Activated CD8-positive, alpha-beta memory T cell treated with anti-CD3 and anti-CD28 coated beads for 4 hours (primary cell): ENCODE data around the gene LYRM7.
"Not testable (repeated sequence)": the region's sequence is repeated elsewhere in the genome, so short reads cannot be mapped to it uniquely, and the experiment has no call there.

Experiments used
- DNase-seq, 2 donors: peaks; one replicate each; pipeline ENCODE4 v3.0.0-alpha.2; 2020; ENCODE audit warnings: low read depth in 2 of 2

The LYRM7 gene

DNA sequence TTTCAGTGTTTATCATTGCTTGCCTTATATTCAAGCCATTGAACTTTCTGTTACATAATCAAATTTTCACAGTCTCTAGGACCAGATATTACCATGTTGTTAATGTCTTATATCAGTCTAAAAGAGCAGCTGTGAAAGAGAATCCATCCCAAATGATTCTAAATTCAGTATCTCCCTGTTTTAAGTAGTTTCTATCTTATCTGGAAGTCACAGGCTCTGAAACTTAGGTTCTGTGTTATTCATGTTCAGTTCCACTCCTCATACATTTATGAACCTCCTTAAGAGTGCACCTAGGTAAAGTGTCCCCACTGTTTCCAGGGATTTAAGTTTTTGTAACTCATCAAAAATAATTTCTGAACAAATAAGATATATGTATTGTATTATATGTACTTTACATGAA is 9.7 kb downstream of the LYRM7 start:
- DNase-seq: no peak

DNA sequence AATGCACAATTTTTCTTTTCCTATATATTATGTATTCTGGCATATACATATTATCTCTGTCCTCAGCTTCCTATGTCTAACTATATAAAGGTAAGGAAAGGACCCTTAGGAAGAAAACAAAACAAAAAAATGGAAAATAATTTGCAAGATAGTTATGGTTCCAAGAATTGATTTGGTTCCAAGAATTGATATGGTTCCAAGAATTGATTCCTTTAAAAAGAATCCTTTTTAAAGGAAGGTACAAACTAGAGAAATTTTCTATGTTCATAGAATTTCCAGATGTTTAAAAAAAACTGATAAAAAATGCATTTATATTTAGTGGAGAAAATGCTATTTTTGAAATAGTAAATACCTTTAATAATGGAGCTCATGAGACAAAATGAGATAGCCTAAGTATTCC is 12.1 kb downstream of the LYRM7 start:
- no peak for DNase-seq

DNA sequence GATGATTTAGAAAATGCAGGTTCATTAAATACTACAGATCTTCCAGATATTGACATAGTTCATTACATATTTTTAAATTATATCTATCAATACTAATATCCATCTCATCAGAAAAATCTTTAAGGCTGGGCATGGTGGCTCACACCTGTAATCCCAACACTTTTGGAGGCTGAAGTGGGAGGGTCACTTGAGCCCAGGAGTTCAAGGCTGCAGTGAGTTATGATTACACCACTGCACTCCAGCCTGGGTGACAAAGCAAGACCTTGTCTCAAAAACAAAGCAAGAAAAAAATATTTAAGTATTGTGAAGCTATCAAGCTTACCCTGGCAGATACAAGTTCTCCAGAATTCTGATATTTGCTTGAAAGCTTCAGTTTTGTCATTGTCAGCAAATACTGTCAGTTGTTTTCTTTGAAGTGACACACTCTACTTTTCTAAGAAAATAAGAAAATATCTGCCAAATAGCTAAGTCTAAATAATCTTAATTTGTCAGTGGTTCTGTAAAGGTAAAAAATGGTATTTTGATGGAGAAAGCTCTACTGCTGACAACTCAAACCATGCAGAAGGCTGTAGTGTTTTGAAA is 14.9 kb downstream of the LYRM7 start:
- DNase-seq: no peak

DNA sequence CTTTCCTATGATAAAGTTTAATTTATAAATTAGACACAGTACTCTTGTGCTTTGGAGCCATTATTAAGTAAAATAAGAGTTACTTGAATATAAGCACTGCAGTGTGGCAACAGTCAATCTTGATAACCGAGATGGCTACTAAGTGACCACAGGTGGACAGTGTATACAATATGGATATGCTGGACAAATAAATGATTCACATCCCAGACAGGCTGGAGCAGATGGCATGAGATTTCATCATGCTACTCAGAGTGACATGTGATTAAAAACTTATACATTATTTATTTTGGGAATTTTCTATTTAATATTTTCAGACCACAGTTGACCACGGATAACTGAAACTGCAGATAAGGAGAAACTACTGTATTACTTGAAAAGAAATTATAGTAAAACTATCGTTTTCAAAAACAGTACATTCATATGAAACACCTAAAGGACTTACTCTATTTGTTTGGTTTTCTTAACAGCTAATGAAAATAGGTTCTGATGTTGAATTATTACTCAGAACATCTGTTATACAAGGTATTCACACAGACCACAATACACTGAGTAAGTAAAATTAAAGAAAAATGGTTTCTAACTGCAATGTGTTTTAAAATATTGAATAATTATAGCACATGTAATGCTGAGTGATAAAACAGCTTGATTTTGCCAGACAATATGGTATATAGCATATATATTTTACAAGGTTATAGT is 16.0 kb downstream of the LYRM7 start:
- no peak for DNase-seq

GRCh38 chr5:131193106-131193505 is 22.4 kb downstream of the LYRM7 start:
- no peak for DNase-seq

GRCh38 chr5:131193897-131194296 is 23.2 kb downstream of the LYRM7 start:
- not testable (repeated sequence) for DNase-seq

- DNase-seq: no peak
These were observed 24.0 kb downstream of the LYRM7 start for GRCh38 chr5:131194725-131195124.

DNA sequence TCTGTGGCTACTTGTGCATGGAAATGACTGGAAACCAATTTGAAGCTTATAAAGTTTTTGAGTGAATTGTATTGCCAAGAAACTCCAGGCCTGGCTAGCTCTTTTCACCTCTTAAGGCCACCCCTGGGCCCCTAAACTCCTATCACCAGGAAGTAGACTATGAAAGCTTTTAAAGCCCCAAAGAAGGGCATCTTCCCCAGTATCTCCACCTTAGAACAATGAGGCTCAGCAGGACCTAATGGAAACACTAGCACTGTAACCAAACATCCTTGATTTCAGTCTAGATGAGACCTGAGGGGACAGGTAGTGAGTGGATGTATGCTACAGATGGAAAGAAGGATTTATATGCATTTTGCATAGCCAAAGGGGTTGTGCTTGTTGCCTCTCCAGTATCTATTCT is 25.0 kb downstream of the LYRM7 start:
- DNase-seq: no peak

GRCh38 chr5:131196331-131196730 is 25.6 kb downstream of the LYRM7 start:
- DNase-seq: no peak

- no peak for DNase-seq
These were observed 27.9 kb downstream of the LYRM7 start for GRCh38 chr5:131198625-131199024.

DNA sequence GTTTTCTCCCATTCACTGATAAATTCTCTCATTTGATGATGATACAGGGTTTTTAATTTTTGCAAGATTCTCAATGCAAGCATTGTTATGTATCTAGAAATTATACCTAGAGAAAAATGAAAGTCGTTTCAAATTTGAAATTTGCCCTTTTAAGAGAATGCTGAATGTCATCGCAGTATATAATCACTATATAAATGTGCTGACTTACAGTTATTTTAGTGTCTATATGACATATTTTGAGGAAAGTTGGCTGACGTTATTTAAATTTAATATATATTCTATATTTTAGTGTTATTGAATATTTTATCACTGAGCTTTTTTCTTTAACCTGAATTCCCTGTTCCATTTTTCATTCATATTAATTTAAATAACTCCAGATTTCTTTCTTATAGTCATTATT is 29.8 kb downstream of the LYRM7 start:
- no peak for DNase-seq

GRCh38 chr5:131204964-131205363 is 34.2 kb downstream of the LYRM7 start:
- no peak for DNase-seq

GRCh38 chr5:131206061-131206460 is 35.3 kb downstream of the LYRM7 start:
- no peak for DNase-seq

DNA sequence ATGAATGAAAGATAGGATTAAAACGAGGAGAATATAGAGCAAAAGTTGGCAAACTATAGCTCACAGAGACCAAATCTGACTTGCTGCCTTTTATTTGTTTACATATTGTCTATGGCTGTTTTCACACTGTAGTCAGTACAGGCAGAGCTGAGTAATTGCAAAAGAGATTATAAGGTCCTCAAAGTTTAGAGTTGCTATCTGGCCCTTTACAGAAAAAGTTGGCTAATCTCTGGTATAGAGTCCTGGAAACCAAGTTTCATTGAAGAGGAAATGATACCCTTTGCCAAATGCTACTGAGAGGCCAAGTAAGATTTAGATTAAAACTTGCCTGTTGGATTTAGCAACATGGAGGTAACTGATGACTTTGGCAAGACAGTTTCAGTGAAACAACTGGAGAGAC is 36.0 kb downstream of the LYRM7 start:
- no peak for DNase-seq

DNA sequence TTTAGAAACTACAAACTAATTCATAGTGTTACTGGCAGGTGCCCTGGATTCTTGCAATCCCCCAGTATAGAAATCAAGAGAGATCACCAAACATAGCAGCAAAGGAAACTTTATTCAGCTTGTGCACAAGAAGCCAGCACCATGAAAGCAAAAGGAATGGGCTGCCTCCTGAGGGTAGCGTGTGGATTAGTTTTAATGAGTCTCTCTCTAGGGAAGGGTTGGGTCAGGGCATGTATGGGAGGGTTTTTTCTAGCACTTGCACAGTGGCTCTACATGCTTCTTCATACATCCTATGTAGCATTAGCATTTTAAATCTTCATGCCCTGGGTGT is 38.4 kb downstream of the LYRM7 start:
- DNase-seq: no peak

DNA sequence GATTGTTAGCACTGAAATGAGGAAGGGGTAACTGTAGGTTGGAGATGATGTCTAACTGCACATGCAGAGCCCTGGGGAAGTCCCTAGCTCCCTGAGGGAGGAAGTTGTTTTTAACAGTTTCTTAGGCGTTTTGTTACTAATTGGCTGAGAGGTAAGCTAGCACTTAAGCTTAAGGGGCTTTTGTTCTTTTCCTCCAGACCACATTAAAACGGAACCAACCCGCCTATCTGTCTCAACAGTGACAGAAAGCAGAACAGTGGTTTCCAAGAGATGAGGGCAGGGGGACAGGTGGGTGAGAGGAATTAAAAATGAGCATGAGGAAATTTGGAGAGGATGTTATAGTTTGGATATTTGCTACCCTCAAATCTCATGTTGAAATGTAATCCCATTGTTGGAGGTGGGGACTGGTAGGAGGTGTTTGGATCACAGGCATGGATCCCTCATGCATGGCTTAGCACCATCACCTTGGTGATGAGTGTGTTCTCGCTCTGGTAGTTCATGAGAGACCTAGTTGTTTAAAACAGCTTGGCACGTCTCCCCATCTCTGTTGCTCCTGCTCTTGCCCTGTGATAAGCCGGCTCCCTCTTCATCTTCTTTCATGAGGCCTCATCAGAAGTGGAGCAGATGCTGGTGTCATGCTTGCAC is 38.9 kb downstream of the LYRM7 start:
- peak; percentile 15 to 21 for DNase-seq

DNA sequence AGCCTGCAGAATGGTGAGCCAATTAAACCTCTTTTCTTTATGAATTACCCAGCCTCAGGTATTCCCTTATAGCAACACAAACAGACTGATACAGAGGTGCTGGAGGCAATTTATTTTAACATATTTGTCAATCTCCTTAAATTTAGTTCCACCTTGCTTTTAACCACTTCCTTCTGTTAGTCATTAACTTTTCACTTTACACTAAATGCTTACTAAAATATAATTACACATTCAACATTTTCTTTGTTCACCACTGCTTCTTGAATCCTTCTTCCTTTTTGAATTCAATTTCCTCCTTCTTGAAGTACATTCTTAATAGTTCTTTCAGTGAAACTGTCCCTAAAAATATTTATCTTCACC is 39.4 kb downstream of the LYRM7 start:
- DNase-seq: no peak

DNA sequence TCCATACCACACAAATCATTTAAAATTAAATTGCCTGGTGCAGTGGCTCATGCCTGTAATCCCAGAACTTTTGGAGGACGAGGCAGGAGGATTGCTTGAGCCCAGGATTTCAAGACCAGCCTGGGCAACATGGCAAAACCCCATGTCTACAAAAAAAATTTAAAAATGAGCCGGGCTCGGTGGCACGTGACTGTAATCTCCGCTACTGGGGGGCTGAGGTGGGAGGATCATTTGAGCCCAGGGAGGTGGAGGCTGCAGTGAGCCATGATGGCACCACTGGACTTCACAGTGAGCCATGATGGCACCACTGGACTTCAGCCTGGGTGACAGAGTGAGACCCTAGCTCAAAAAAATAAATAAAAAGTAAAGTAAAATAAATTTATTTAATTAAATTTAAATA is 40.9 kb downstream of the LYRM7 start:
- no peak for DNase-seq

DNA sequence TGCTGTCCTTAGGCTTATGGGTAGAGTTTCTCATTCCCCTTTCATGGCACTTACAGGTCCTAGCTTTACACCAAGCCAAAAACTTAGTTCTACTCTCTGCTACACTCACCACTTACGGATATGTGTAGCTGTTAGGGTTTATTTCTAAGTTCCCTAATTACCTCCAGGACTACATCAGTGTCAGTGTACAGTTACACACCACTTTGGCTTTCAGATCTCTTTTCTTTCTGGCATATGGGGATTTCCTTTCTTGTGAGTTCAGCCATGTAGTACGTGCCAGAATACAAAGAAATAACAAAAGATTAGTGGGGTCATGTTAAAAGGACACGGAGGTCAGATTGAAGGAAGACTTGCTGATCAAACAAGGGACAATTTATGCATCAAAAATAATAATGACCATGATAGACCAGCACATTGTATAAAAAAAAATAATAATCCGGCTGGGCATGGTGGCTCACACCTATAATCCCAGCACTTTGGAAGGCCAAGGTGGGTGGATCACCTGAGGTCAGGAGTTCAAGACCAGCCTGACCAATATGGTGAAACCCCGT is 41.8 kb downstream of the LYRM7 start:
- no peak for DNase-seq

- DNase-seq: no peak
These were observed 44.0 kb downstream of the LYRM7 start for GRCh38 chr5:131214609-131215227.

- DNase-seq: no peak
These were observed 47.0 kb downstream of the LYRM7 start for GRCh38 chr5:131217791-131218190.

DNA sequence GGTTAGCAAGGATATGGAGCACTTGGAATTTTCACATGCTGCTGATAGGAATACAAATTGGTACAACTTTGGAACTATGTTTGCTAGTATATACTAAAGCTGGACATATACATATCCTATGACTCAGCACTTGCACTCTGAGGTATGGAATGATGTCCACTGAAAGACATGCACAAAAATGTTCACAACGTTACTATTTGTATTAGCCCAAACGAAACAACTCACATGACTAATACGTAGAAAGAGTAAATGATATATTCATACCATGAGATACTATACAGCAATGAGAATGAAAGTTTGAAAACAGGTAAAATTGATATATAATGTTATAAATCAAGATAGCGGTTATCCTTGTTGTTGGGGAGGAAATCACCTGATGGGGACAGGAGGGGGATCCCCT is 47.6 kb downstream of the LYRM7 start:
- DNase-seq: no peak

GRCh38 chr5:131220566-131220965 is 49.8 kb downstream of the LYRM7 start:
- DNase-seq: no peak
